SU-DHL-6 (cell line): ENCODE data around the gene SPRED2.

Experiments
- H2AFZ ChIP-seq: fragments of 200-600 bp; sonication (generic); 2 replicates; pipeline ENCODE4 v1.6.1; 2014; ENCODE audit warnings: low read depth, mild to moderate bottlenecking, moderate library complexity, mixed read lengths, antibody characterized with exemption, low read length; ENCODE audit not compliant: severe bottlenecking
- H3F3A ChIP-seq: fragments of 200-600 bp; shearing (Covaris generic); 2 replicates; pipeline ENCODE4 v1.6.0; 2016; ENCODE audit warnings: antibody characterized with exemption, mild to moderate bottlenecking; ENCODE audit not compliant: insufficient read depth
- H3K27ac ChIP-seq: fragments of 200-600 bp; sonication (generic); 2 replicates; pipeline ENCODE4 v1.5.1; 2016; ENCODE audit warnings: low read depth, mild to moderate bottlenecking, low read length, moderate library complexity, mixed read lengths
- H3K27me3 ChIP-seq: fragments of 200-600 bp; sonication (generic), shearing (Covaris generic); 2 replicates; pipeline ENCODE4 v1.6.0; 2014; ENCODE audit warnings: mild to moderate bottlenecking, low read length
- H3K36me3 ChIP-seq: fragments of 200-600 bp; sonication (generic); 2 replicates; pipeline ENCODE4 v1.6.1; 2014; ENCODE audit warnings: mild to moderate bottlenecking, low read length, mixed read lengths
- H3K4me2 ChIP-seq: fragments of 300-600, 200-600 bp; shearing (Covaris generic), sonication (generic); 2 replicates; pipeline ENCODE4 v1.6.0; 2014; ENCODE audit warnings: low read length, low read depth, mild to moderate bottlenecking; ENCODE audit not compliant: poor library complexity, severe bottlenecking
- H3K4me3 ChIP-seq: fragments of 200-600 bp; sonication (generic); 2 replicates; pipeline ENCODE4 v1.5.1; 2014; ENCODE audit warnings: antibody characterized with exemption, low read length, mild to moderate bottlenecking, mixed read lengths; ENCODE audit not compliant: insufficient read depth, poor library complexity, severe bottlenecking
- H3K79me2 ChIP-seq: fragments of 200-600 bp; sonication (generic); 2 replicates; pipeline ENCODE4 v1.6.1; 2014; ENCODE audit warnings: mild to moderate bottlenecking, low read length, moderate library complexity; ENCODE audit not compliant: insufficient read depth
- H3K9ac ChIP-seq: fragments of 200-600 bp; sonication (generic); 2 replicates; pipeline ENCODE4 v1.7.0; 2014; ENCODE audit warnings: mild to moderate bottlenecking, low read length
- H3K9me2 ChIP-seq: fragments of 200-600 bp; sonication (generic); replicated peaks from 2 replicates; pipeline ENCODE4 v1.6.1; 2014; ENCODE audit warnings: low read length; ENCODE audit not compliant: insufficient read depth
- H3K9me3 ChIP-seq: fragments of 200-600 bp; sonication (generic); 2 replicates; pipeline ENCODE4 v1.6.1; 2014; ENCODE audit warnings: low read length, mixed read lengths; ENCODE audit not compliant: insufficient read depth
- H4K20me1 ChIP-seq: fragments of 200-600 bp; sonication (generic); 2 replicates; pipeline ENCODE4 v1.6.1; 2014; ENCODE audit warnings: low read depth, mild to moderate bottlenecking, antibody characterized with exemption, low read length, moderate library complexity, mixed read lengths
- EZH2phosphoT487 ChIP-seq: fragments of 200-600 bp; sonication (generic), shearing (Covaris generic); conservative IDR thresholded peaks from 2 replicates; pipeline ENCODE4 v1.6.1; 2018; ENCODE audit warnings: mild to moderate bottlenecking, antibody characterized with exemption, low read length, moderate library complexity, mixed read lengths
- TF ChIP-seq, protein P1 (sequence below): fragments of 200-600 bp; sonication (generic); IDR thresholded peaks from one replicate; pipeline ENCODE4 v1.5.1; 2017; ENCODE audit warnings: antibody characterized with exemption, mild to moderate bottlenecking, low read length, moderate library complexity; ENCODE audit not compliant: insufficient read depth, poor library complexity, severe bottlenecking

Gene SPRED2

DNA sequence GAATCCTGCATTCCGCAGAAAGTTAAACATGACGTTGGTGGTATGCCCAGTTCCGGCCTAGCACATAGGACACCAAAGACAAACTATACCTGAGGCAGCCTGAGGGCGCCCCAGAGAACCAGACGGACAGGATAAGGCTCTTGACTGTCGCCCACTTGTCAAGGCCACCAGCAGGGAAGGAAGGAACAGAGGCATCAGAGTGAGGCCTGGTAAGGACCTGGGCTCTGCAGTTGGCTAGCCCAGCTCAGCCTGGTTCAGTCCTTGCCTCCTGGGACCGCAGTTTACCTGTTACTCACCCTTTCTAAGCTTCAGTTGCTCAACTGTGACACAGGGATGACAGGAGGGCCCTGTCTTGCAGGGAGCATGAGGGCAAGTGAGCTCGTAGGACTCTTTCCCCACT lies 122.7 kb downstream of the SPRED2 start:
- Histone ChIP-seq H3F3A (peaks cover 23% of the 10 kb centered on the region; the same call in 1 of the 2 replicates), H3K9me3 (no peaks in the 10 kb centered on the region), H3K4me3 (no peak overlapping the region), H3K9me2 (no peaks in the 10 kb centered on the region), H3K27me3 (no peaks in the 10 kb centered on the region), H3K4me2 (no peak overlapping the region), H2AFZ (no peak overlapping the region), H3K79me2 (no peaks in the 10 kb centered on the region), H3K9ac (no peak overlapping the region), H4K20me1 (no peaks in the 10 kb centered on the region), H3K36me3 (no peaks in the 10 kb centered on the region; the same call in 1 of the 2 replicates), H3K27ac (no peak overlapping the region)
- TF ChIP-seq, protein P1, sequence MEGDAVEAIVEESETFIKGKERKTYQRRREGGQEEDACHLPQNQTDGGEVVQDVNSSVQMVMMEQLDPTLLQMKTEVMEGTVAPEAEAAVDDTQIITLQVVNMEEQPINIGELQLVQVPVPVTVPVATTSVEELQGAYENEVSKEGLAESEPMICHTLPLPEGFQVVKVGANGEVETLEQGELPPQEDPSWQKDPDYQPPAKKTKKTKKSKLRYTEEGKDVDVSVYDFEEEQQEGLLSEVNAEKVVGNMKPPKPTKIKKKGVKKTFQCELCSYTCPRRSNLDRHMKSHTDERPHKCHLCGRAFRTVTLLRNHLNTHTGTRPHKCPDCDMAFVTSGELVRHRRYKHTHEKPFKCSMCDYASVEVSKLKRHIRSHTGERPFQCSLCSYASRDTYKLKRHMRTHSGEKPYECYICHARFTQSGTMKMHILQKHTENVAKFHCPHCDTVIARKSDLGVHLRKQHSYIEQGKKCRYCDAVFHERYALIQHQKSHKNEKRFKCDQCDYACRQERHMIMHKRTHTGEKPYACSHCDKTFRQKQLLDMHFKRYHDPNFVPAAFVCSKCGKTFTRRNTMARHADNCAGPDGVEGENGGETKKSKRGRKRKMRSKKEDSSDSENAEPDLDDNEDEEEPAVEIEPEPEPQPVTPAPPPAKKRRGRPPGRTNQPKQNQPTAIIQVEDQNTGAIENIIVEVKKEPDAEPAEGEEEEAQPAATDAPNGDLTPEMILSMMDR = no peak
- no peak for TF ChIP-seq EZH2phosphoT487

GRCh38 chr2:65305934-65306333 lies 126.5 kb downstream of the SPRED2 start:
- Histone ChIP-seq H3K4me3 (no peak overlapping the region), H3K9me3 (no peaks in the 10 kb centered on the region), H3K9ac (no peak overlapping the region), H3K4me2 (no peak overlapping the region), H4K20me1 (no peaks in the 10 kb centered on the region), H2AFZ (no peak overlapping the region), H3K36me3 (no peaks in the 10 kb centered on the region), H3F3A (peaks cover 33% of the 10 kb centered on the region), H3K27me3 (no peaks in the 10 kb centered on the region), H3K9me2 (no peaks in the 10 kb centered on the region), H3K27ac (no peak overlapping the region), H3K79me2 (no peaks in the 10 kb centered on the region)
- TF ChIP-seq, protein P1 = no peak

DNA sequence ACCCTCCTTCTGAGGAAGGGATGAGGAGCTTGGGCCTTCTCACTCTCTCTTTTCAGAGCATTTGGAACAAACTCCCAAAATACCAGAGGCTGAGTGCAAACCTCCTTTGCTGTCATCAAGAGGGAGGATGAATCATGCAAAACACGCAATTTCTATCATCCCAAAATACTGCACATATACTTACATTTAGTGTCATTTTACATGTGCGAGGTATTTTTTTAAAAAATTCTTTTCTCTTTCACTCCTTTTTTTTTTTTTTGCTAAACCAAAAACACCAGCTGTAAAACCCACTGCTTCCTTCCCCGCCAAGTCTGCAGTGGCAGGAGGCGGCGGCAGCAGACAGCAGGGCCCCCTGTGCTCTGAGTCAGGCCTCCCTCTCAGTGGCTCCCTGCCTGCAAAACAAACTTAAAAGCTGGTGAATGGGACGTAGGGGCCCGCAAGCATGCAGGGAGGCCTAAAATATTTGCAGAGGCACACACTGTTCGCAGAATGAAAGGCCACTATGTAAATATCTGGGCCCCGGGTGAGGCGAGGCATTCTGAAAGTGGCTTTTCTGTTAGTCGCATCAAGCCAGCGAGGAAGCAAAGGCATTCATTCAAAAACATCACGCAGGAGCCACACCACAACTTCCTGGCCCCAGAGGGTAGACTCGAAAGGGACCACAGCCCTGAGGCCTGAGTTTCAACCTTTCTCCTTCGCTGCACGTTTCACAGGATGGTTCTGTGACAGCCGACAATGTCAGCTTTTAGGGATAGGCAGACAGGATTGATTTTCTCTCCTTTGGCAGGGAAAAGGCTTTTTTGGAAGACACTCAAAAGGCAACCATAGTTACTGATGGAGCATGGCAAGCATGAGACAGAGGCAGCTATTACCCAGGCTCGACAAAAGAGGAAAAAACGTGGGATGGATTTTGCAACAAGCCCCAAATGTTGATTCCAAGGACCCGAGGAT lies 131.4 kb downstream of the SPRED2 start:
- Histone ChIP-seq H3K27me3 (no peaks in the 10 kb centered on the region), H3K4me2 (peak overlapping the region; percentile 85), H3K36me3 (no peaks in the 10 kb centered on the region), H3F3A (peaks cover 51% of the 10 kb centered on the region), H3K79me2 (no peaks in the 10 kb centered on the region), H2AFZ (no peak overlapping the region), H3K9me3 (no peaks in the 10 kb centered on the region), H3K9ac (peak overlapping the region; percentile 55), H3K4me3 (peak overlapping the region; percentile 39), H4K20me1 (no peaks in the 10 kb centered on the region), H3K27ac (peak overlapping the region; percentile 98), H3K9me2 (no peaks in the 10 kb centered on the region)
- TF ChIP-seq, protein P1 = no peak
- TF ChIP-seq EZH2phosphoT487 = no peak
